Activated CD4-positive, CD25-positive, alpha-beta regulatory T cell treated with anti-CD3 and anti-CD28 coated beads, Interleukin-2, amount 50 U/mL, for 24 hours (primary cell): ENCODE data around the gene VDAC1.
A peak's percentile ranks its signal among the peaks of the same experiment; 100 is the strongest.
"Not testable (repeated sequence)": the region's sequence is repeated elsewhere in the genome, so short reads cannot be mapped to it uniquely, and the experiment has no call there.

Experiments
- ATAC-seq, 2 donors: fragments of 150-1000 bp; cut with Tn5 transposase; one replicate each; pipeline ENCODE4 v1.10.0; 2021; ENCODE audit warnings: mild to moderate bottlenecking in 1 of 2, moderate library complexity in 1 of 2

VDAC1 gene

DNA sequence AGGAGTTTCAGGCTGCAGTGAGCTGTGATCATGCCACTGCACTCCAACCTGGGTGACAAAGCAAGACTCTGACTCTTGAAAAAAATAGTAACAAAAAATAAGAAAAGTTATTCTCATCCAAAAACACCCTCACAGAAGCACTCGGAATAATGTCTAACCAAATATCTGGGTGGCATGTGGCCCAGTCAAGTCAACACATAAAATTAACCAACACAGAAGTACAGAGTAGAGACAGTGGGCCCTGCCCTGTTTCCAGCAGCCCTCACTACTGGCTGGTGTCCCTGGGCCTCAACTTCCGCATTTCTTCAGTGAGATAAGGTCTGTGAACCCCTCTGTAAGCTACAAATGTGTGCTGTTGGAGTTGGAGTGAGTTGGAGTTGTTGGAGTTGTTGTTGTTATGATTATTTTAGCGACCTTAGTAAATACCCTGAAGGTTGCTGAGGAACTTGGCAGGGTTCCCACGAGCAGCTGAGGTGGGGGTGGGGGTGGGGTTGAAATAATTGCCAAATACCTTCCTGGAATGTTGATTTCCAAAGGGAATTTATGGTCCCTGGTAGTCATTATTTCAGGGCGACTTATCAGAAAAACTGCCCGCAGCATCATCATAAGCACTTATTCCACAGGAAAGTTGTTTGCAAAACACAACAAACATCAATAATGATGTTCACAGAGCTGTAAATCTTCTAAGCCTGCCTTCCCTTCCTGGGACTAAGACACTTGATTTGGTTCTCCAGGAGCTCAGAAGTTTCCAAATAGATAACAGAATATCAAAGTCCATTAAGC is 66.5 kb downstream of the VDAC1 start:
- ATAC-seq, result no peak

DNA sequence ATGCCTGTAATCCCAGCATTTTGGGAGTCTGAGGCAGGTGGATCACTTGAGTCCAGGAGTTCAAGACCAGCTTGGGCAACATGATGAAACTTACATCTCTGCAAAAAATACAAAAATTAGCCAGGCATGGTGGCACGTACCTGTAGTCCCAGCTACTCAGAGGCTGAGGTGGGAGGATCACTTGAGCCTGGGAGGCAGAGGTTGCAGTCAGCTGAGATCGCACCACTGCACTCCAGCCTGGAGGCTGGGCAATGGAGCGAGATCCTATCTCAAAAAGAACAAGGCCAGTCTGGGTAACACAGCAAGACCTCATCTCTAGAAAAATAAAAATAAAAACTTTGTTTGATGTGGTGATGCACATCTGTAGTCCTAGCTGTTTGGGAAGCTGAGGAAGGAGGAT is 67.1 kb downstream of the VDAC1 start:
- ATAC-seq, result not testable (repeated sequence)

- ATAC-seq, result no peak
Observed at GRCh38 chr5:133936651-133937015, 68.1 kb downstream of the VDAC1 start.

DNA sequence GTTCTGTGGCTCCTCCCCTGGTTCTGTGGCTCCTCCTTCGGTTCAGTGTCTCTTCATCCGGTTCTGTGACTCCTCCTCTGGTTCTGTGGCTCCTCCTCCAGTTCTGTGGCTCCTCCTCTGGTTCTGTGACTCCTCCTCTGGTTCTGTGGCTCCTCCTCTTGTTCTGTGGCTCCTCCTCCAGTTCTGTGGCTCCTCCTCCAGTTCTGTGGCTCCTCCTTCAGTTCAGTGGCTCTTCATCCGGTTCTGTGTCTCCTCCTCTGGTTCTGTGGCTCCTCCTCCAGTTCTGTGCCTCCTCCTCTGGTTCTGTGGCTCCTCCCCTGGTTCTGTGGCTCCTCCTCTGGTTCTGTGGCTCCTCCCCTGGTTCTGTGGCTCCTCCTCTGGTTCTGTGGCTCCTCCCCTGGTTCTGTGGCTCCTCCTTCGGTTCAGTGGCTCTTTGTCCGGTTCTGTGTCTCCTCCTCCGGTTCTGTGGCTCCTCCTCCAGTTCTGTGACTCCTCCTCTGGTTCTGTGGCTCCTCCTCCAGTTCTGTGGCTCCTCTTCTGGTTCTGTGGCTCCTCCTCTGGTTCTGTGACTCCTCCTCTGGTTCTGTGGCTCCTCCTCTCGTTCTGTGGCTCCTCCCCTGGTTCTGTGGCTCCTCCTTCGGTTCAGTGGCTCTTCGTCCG is 68.7 kb downstream of the VDAC1 start:
- not testable (repeated sequence) for ATAC-seq

DNA sequence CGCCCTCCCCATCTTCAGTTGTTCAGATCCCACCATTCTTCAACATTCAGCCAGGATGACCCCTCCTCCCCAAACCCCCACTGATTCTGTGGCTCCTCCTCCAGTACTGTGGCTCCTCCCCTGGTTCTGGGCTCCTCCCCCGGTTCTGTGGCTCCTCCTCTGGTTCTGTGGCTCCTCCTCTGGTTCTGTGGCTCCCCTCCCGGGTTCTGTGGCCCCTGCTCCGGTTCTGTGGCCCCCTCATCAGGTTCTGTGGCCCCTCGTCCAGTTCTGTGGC is 69.2 kb downstream of the VDAC1 start:
- no peak for ATAC-seq

GRCh38 chr5:133934822-133935666 is 69.7 kb downstream of the VDAC1 start:
- no peak for ATAC-seq

- no peak for ATAC-seq
Observed at GRCh38 chr5:133934311-133934710, 70.5 kb downstream of the VDAC1 start.

DNA sequence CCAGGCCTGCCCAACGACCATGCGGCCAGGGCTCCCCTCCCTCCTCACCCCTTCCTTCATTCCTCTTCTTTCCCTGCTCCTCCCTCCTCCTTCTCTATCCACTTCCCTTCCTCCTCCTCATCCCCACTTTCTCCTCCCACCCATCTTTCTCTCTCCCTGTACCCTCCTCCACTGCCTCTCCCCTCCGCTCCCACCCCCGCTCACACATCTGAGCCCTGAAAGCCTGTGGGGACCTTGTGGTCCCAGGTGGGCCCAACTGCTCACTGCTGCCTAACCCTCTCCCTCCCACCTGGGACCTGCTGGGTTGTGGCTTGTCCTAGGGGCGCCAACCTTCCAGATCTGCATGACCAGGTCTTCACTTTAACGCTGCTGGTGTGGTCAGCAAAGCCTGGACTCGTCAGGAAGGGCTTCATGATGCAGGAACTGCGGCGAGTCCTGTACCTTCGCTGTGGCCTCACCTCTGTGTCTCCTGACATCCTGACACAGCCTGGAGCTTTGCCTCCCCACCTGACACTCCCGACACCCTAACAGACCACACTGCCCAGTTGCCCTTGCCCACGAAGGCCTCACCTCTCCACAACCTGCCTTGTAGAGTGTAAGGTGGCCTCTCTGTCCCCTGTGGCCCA is 71.0 kb downstream of the VDAC1 start:
- ATAC-seq, result no peak

GRCh38 chr5:133933169-133933509 is 71.6 kb downstream of the VDAC1 start:
- ATAC-seq, result no peak

DNA sequence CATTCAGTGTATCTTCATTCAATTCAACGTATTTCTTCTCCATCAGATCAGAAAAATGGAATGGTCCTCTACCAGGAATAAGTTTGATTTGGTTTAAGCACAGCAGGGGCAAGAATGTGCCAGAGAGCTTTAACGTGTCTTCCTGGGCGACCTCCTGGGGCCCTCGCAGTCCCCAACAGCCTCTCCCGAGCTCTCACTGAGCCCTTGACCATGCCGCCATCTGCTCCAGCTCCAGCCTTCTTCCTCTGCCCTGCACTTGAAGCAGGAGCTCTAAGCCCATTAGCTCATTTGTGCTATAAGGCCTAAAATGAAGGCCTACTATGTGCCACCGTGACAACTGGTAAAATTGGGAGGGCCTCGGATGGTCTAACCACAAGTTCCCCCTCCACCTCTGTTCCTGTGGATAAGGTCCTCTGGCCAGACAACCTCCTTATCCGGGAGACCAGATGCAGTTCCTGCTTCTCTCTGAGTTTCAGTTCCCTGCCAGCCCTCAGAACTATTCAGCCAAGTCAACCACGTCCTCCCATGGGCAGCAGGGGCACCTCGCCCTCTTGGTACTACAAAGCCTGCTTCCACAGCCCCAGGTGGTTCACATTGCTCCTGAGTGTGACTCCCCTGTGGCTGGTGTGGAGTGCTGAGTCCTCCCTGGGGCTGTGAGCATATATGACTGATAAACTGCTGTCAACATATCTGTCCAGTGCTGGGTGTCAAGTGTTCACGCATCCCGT is 72.2 kb downstream of the VDAC1 start:
- ATAC-seq, result no peak

DNA sequence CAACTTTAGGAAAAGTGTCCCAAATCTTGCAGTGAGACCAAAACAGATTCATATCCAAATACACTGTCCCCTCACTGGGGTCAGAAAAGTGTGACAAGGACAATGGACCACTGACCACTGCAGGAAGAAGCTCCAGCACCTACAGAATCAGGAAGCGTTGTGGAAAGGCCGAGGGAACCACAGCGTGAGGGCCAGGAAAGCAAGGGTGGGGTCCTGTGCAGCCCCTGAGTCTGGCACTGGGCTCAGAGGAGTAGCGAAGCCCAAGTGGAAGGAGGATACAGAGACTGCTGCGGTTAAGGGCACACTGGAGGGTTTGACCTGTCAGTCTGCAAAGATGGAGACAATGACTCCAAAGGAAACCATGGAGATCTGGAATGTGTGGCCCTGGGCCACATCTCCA is 73.2 kb downstream of the VDAC1 start:
- ATAC-seq, result no peak

GRCh38 chr5:133930813-133931090 is 74.0 kb downstream of the VDAC1 start:
- ATAC-seq, result no peak

- peak; percentile 75 to 82 for ATAC-seq
Observed at GRCh38 chr5:133930061-133930812, 74.5 kb downstream of the VDAC1 start.

- peak in 1 of 2 donors; percentile 22 for ATAC-seq
Observed at GRCh38 chr5:133928587-133929393, 76.0 kb downstream of the VDAC1 start.

DNA sequence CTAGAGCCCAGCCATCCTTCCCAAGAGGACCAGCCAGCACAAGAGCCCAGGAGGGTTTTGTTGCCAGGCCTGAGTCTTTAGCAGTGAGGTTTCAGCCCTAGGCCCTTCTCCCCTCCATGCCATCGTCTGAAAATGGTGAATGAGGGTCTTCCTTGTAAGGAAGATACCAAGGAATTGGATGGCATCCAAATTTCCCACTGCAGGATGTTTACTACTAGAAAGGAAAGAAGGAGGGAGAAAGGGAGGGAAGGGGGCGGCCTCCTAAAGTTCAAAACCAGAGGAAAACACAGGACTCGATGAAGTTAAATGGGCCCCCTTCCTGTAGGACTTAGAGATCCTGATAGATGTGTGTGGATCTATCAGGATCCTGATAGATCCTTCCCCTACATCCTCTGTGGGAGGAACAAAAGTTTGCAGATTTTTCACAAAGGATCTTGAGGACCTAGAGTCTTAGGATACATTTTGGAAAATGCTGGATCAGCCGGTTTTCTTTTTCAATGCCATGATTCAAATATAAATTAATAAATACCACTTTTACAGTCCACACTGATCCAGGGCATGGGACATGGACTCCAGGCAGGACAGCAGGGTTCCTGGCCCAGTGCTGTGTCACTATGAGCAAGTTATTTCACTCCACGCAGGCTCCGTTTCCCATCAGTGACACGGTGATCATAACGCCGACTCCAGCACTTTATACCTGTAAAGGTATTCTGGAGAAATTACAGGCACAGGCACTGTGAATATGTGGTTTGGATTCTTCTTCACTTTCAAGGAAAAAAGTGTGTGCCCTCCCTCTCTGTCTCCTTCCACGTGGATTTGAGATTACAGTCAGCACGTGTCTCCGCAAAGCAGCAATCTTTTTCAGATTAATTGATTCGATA is 77.2 kb downstream of the VDAC1 start:
- no peak for ATAC-seq

GRCh38 chr5:133926489-133927299 is 78.1 kb downstream of the VDAC1 start:
- no peak for ATAC-seq

DNA sequence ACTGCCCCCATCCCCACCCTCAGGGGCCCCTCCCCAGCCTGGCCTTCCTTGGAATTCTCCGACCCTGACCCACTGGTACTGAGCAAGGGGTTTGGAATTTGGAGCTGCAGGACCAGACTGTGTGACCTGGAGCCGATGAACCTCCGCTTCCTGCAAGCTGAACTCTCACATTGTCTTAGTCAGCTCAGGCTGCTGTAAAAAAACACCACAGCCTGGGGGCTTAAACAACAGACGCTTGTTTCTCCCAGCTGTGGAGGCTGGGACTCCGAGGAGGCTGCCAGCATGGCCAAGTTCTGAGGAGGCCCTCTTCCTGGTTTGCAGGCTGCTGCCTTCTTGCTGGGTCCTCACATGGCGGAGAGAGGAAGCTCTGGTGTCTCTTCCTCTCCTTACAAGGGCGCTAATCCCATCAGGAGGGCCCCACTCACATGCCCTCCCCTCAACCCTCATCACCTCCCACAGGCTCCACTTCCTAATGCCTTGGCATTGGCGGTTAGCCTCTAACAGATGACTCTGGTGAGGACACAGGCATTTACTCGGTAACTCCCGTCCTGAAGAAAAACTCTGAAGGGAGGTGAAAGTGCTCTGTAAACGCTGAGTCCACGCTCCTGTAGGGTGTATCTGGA is 78.8 kb downstream of the VDAC1 start:
- no peak for ATAC-seq

GRCh38 chr5:133925269-133925668 is 79.5 kb downstream of the VDAC1 start:
- no peak for ATAC-seq
